ENCODE measurements around the gene FARP1. TPM values are rescaled to one million over a fixed set of nuclear protein-coding genes. Genes with fewer than 3 reads are reported as not detected.

The FARP1 gene
- total RNA-seq, 1 donor from 2014 or later = 128 TPM

DNA sequence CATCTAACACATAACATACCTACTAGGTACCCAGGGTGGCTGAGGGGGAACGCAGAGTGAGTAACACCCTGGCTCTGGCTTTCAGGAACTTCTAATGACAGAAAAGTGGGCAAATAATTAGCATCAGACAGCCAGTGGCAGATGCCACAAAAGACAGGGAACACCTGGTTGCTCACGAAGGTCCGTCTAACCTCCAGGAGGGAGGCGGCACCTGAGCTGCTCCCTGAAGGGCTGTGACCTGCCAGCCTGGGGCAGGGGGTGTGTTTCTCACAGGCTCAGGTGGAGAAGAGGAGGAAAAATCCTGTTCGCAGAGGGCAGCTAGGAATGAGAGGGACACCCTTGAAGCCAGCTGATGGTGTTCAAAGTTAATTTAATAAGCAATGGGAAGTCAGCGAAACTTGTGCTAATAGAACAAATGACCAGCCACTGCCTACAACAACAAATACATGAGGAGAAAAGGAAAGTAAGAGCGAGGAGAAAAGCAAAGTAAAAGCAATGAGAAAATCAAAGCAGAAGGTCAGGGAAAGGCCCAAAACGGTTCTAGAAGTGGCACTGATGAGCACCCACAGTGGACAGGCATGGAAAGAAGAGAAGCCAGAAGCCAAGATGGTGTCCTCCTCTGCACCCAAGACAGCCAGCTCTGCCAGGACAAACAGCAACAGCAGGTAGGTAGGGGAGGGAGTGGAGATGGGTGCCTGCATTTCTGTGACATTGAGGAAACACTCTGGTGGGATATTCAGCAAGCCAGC lies 346.7 kb downstream of the FARP1 start:
- H2AFZ ChIP-seq (ENCODE audit: low read depth, low read length) = no peak overlapping the region
- H3K9me3 ChIP-seq (ENCODE audit: insufficient read depth, low read depth, low read length) = no peaks in the 10 kb centered on the region
- no peak for DNase-seq (ENCODE audit: low read depth)
- no peak overlapping the region for H3K4me3 ChIP-seq (ENCODE audit: insufficient read depth, low read depth, low read length)
- H3K4me1 Mint-ChIP-seq (ENCODE audit: low read depth, unreplicated experiment) = peaks cover 43% of the 10 kb centered on the region
- TF ChIP-seq, protein P1, sequence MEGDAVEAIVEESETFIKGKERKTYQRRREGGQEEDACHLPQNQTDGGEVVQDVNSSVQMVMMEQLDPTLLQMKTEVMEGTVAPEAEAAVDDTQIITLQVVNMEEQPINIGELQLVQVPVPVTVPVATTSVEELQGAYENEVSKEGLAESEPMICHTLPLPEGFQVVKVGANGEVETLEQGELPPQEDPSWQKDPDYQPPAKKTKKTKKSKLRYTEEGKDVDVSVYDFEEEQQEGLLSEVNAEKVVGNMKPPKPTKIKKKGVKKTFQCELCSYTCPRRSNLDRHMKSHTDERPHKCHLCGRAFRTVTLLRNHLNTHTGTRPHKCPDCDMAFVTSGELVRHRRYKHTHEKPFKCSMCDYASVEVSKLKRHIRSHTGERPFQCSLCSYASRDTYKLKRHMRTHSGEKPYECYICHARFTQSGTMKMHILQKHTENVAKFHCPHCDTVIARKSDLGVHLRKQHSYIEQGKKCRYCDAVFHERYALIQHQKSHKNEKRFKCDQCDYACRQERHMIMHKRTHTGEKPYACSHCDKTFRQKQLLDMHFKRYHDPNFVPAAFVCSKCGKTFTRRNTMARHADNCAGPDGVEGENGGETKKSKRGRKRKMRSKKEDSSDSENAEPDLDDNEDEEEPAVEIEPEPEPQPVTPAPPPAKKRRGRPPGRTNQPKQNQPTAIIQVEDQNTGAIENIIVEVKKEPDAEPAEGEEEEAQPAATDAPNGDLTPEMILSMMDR (IDR thresholded peaks at IDR 0.05; ENCODE audit: insufficient read depth, low read depth, low read length) = no peak
- TF ChIP-seq EZH2 (IDR thresholded peaks at IDR 0.05; ENCODE audit: insufficient read depth, low read length) = no peak
- H3K27me3 Mint-ChIP-seq (ENCODE audit: low read depth, unreplicated experiment) = no peaks in the 10 kb centered on the region
- H3K27me3 ChIP-seq (ENCODE audit: insufficient read depth, low read length) = no peaks in the 10 kb centered on the region
- H3K4me2 ChIP-seq (ENCODE audit: low read length) = no peak overlapping the region
- no peak overlapping the region for H3K27ac Mint-ChIP-seq (ENCODE audit: unreplicated experiment)
- peaks cover 58% of the 10 kb centered on the region for H4K20me1 ChIP-seq (ENCODE audit: insufficient read depth, low read length)
- H3K4me1 ChIP-seq (ENCODE audit: insufficient read depth, low read length) = peaks cover 28% of the 10 kb centered on the region
- no peaks in the 10 kb centered on the region for H3K36me3 ChIP-seq (ENCODE audit: insufficient read depth, low read length)
- peaks cover 89% of the 10 kb centered on the region for H3K79me2 ChIP-seq (ENCODE audit: insufficient read depth, low read length)
- peaks cover 13% of the 10 kb centered on the region for H3K36me3 Mint-ChIP-seq (ENCODE audit: low read depth, unreplicated experiment)
- no peak overlapping the region for H3K9ac ChIP-seq (ENCODE audit: low read length)
- no peak overlapping the region for H3K27ac ChIP-seq (ENCODE audit: low read depth, low read length)
- H3K9me3 Mint-ChIP-seq (ENCODE audit: unreplicated experiment) = no peaks in the 10 kb centered on the region
- H3K4me3 Mint-ChIP-seq (ENCODE audit: unreplicated experiment) = no peak overlapping the region
- no peak for FAIRE-seq

DNA sequence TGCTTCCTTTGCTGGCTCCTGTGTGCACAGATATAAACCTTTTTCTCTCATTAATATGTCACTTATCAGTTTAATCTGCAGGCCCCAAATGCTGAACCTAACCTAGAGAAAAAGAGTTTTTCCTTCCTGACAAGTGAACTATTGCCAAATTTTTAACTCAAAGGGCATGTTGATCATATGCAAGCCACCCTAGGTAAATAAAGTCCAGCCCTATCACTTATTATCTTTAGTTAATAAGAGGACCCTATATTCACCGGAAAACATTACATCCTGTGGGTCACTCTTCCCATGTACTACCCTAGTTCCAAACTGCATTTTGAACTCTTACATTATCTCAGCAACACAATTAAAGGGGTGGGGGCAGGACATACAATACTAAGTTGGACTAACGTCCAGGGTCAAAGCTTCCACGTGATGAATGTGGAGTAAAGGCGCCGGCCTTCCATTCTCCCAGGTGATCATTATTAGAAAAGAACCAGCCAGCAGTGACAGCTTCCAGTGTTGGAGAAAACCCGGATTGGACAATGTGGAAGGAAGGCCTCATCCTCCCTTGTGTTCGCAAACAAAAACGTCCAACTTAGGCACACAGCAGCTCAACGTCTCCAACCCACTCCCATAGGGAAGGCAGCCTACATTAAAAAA lies 347.4 kb downstream of the FARP1 start:
- FAIRE-seq (no peak), DNase-seq (ENCODE audit: low read depth) (no peak)
- H3K27ac ChIP-seq (ENCODE audit: low read depth, low read length) = no peak overlapping the region
- H3K4me1 Mint-ChIP-seq (ENCODE audit: low read depth, unreplicated experiment) = peaks cover 36% of the 10 kb centered on the region
- H3K36me3 Mint-ChIP-seq (ENCODE audit: low read depth, unreplicated experiment) = peaks cover 13% of the 10 kb centered on the region
- no peak overlapping the region for H3K9ac ChIP-seq (ENCODE audit: low read length)
- H3K27me3 Mint-ChIP-seq (ENCODE audit: low read depth, unreplicated experiment) = no peaks in the 10 kb centered on the region
- H3K9me3 ChIP-seq (ENCODE audit: insufficient read depth, low read depth, low read length) = no peaks in the 10 kb centered on the region
- H3K4me1 ChIP-seq (ENCODE audit: insufficient read depth, low read length) = peaks cover 21% of the 10 kb centered on the region
- no peaks in the 10 kb centered on the region for H3K9me3 Mint-ChIP-seq (ENCODE audit: unreplicated experiment)
- no peak overlapping the region for H3K4me3 ChIP-seq (ENCODE audit: insufficient read depth, low read depth, low read length)
- TF ChIP-seq, protein P1 (IDR thresholded peaks at IDR 0.05; ENCODE audit: insufficient read depth, low read depth, low read length) = no peak
- no peak for TF ChIP-seq EZH2 (IDR thresholded peaks at IDR 0.05; ENCODE audit: insufficient read depth, low read length)
- no peak overlapping the region for H3K27ac Mint-ChIP-seq (ENCODE audit: unreplicated experiment)
- peaks cover 61% of the 10 kb centered on the region for H4K20me1 ChIP-seq (ENCODE audit: insufficient read depth, low read length)
- no peak overlapping the region for H2AFZ ChIP-seq (ENCODE audit: low read depth, low read length)
- H3K79me2 ChIP-seq (ENCODE audit: insufficient read depth, low read length) = peaks cover 91% of the 10 kb centered on the region
- H3K36me3 ChIP-seq (ENCODE audit: insufficient read depth, low read length) = no peaks in the 10 kb centered on the region
- no peak overlapping the region for H3K4me2 ChIP-seq (ENCODE audit: low read length)
- H3K4me3 Mint-ChIP-seq (ENCODE audit: unreplicated experiment) = no peak overlapping the region
- no peaks in the 10 kb centered on the region for H3K27me3 ChIP-seq (ENCODE audit: insufficient read depth, low read length)

- TF ChIP-seq, protein P1 (IDR thresholded peaks at IDR 0.05; ENCODE audit: insufficient read depth, low read depth, low read length) = no peak
- no peak for TF ChIP-seq EZH2 (IDR thresholded peaks at IDR 0.05; ENCODE audit: insufficient read depth, low read length)
- no peaks in the 10 kb centered on the region for H3K27me3 ChIP-seq (ENCODE audit: insufficient read depth, low read length)
- no peak for DNase-seq (ENCODE audit: low read depth)
- H3K4me1 ChIP-seq (ENCODE audit: insufficient read depth, low read length) = peaks cover 16% of the 10 kb centered on the region
- H3K27ac ChIP-seq (ENCODE audit: low read depth, low read length) = no peak overlapping the region
- no peak overlapping the region for H3K9ac ChIP-seq (ENCODE audit: low read length)
- H3K4me2 ChIP-seq (ENCODE audit: low read length) = no peak overlapping the region
- H3K36me3 ChIP-seq (ENCODE audit: insufficient read depth, low read length) = no peaks in the 10 kb centered on the region
- Mint-ChIP-seq H3K36me3 (ENCODE audit: low read depth, unreplicated experiment) (peaks cover 13% of the 10 kb centered on the region), H3K9me3 (ENCODE audit: unreplicated experiment) (no peaks in the 10 kb centered on the region), H3K27me3 (ENCODE audit: low read depth, unreplicated experiment) (no peaks in the 10 kb centered on the region), H3K27ac (ENCODE audit: unreplicated experiment) (no peak overlapping the region), H3K4me3 (ENCODE audit: unreplicated experiment) (no peak overlapping the region), H3K4me1 (ENCODE audit: low read depth, unreplicated experiment) (peaks cover 33% of the 10 kb centered on the region)
- no peak overlapping the region for H2AFZ ChIP-seq (ENCODE audit: low read depth, low read length)
- no peak for FAIRE-seq
- H3K4me3 ChIP-seq (ENCODE audit: insufficient read depth, low read depth, low read length) = no peak overlapping the region
- H3K9me3 ChIP-seq (ENCODE audit: insufficient read depth, low read depth, low read length) = no peaks in the 10 kb centered on the region
- peaks cover 91% of the 10 kb centered on the region for H3K79me2 ChIP-seq (ENCODE audit: insufficient read depth, low read length)
- peaks cover 61% of the 10 kb centered on the region for H4K20me1 ChIP-seq (ENCODE audit: insufficient read depth, low read length)
These were observed 348.0 kb downstream of the FARP1 start for GRCh38 chr13:98490866-98491265.

Measured in astrocyte (in vitro differentiated cells and primary cell).